GM13976 (cell line): ENCODE data around the gene CCDC102B.
"Not testable (repeated sequence)": the region's sequence is repeated elsewhere in the genome, so short reads cannot be mapped to it uniquely, and the experiment has no call there.

Source experiments
- DNase-seq: peaks from one replicate; pipeline ENCODE4 v3.0.0; 2012; ENCODE audit warnings: low spot score
- CTCF ChIP-seq: IDR thresholded peaks from 2 replicates; pipeline ENCODE4 v1.5.1; 2012; ENCODE audit warnings: borderline replicate concordance, mild to moderate bottlenecking; ENCODE audit not compliant: insufficient read depth; ENCODE audit errors: extremely low read depth, missing control alignments, control extremely low read depth
- in situ Hi-C: fragments of 300-500 bp; cut with MboI; formaldehyde crosslinking; loops from one replicate; pipeline ENCODE4 v1.12.0; 2022; ENCODE audit warnings: low sequenced_read_pairs, mixed read lengths, inconsistent platforms; ENCODE audit not compliant: unreplicated experiment

CCDC102B gene

DNA sequence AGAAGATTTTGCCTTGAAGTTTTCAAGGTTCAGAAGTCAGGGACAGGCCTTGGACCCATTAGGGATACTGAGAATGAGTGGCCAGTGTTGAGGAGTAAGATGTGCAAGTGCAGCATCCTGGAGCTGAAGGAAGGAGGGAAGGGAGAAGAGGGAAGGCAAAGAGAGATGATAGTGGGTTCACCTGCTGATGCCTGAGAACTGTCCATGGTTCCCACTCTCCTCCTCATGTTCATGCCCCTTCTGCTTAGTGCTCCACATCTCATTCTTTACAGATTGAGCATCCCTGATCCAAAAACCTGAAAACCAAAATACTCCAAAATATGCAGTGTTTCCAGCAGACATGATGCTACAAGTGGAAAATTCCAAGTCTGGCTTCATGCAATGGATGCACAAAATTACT is 137.8 kb downstream of the CCDC102B start:
- DNase-seq: no peak
- in situ Hi-C loops: loop anchor here (25.0 kb wide), 1 partner anchor 1152 kb away; no protein-coding TSS in a partner anchor
- no peak for TF ChIP-seq CTCF

GRCh38 chr18:68937029-68937599 is 139.2 kb downstream of the CCDC102B start:
- TF ChIP-seq CTCF: no peak
- no peak for DNase-seq
- in situ Hi-C loops: loop anchor here (25.0 kb wide), 1 partner anchor 1150 kb away; no protein-coding TSS in a partner anchor

GRCh38 chr18:68940039-68940438 is 142.2 kb downstream of the CCDC102B start:
- in situ Hi-C loops: loop anchor here (25.0 kb wide), 1 partner anchor 1147 kb away; no protein-coding TSS in a partner anchor
- TF ChIP-seq CTCF: no peak
- no peak for DNase-seq

DNA sequence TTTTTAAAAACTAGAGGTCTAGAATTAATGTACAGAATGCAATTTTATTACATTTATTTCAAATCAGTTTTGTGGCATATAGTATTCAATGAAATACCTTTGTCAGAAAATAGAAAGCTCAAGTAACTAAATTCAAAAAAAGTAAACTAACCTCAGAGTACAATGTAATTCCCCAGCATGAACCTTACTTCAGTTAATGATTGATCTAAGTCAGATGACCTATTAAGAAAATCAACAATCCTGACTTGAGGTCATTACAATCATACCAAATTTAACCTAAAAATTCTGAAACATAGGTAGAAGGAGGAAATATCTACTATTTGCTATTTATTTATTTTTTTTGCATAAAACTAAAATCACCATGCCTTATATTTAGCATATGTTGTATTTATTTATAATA is 142.9 kb downstream of the CCDC102B start:
- in situ Hi-C loops: loop anchor here (25.0 kb wide), 1 partner anchor 1147 kb away; no protein-coding TSS in a partner anchor
- DNase-seq: no peak
- no peak for TF ChIP-seq CTCF

DNA sequence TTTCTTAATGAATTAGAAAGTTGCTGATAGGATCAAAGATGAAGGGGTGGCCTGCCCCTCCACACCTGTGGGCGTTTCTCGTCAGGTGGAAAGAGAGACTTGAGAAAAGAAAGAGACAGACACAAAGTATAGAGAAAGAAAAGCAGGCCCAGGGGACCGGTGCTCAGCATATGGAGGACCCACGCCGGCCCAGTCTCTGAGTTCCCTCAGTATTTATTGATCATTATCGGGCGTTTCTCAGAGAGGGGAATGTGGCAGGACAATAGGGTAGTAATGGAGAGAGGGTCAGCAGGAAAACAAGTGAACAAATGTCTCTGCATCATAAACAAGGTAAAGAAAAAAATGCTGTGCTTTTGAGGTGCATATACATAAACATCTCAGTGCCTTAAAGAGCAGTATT is 144.3 kb downstream of the CCDC102B start:
- no peak for TF ChIP-seq CTCF
- in situ Hi-C loops: loop anchor here (25.0 kb wide), 1 partner anchor 1145 kb away; no protein-coding TSS in a partner anchor
- no peak for DNase-seq

GRCh38 chr18:68943861-68944260 is 146.0 kb downstream of the CCDC102B start:
- in situ Hi-C loops: loop anchor here (25.0 kb wide), 1 partner anchor 1143 kb away; no protein-coding TSS in a partner anchor
- not testable (repeated sequence) for DNase-seq

DNA sequence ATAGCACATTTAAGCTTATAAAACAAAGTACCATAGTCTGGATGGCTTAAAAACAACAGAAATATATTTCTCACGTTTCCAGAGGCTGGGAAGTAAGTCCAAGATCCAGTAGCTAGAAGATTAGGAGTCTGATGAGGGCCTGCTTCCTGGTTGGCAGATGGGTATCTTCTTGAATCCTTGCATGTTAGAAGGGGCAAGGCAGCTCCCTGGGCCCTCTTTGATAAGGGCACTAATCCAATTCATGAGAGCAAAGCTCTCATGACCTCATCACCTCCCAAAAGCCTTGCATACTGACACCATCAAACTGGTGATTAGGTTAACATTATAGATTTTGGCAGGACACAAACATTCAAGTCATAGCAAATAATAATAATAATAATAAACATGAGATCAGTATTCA is 146.4 kb downstream of the CCDC102B start:
- DNase-seq: no peak
- in situ Hi-C loops: loop anchor here (25.0 kb wide), 1 partner anchor 1143 kb away; no protein-coding TSS in a partner anchor
- no peak for TF ChIP-seq CTCF
